Stomach smooth muscle (tissue), 2 donors: ENCODE measurements around the gene PGS1.

Experiments used
- H3K27ac ChIP-seq: one replicate; pipeline ENCODE4 v1.7.0; 2013; ENCODE audit warnings: mild to moderate bottlenecking, low read length, inconsistent platforms
- H3K27me3 ChIP-seq, 2 donors: one replicate each; pipeline ENCODE4 v1.7.0; 2013; ENCODE audit warnings: low read length in 2 of 2; ENCODE audit not compliant: insufficient read depth in 2 of 2, control insufficient read depth in 1 of 2
- H3K36me3 ChIP-seq, 2 donors: one replicate each; pipeline ENCODE4 v1.7.0; 2013; ENCODE audit warnings: low read length in 2 of 2; ENCODE audit not compliant: control insufficient read depth in 2 of 2, insufficient read depth in 2 of 2
- H3K4me1 ChIP-seq: one replicate; pipeline ENCODE4 v1.7.0; 2013; ENCODE audit warnings: low read length; ENCODE audit not compliant: control insufficient read depth, insufficient read depth
- H3K4me3 ChIP-seq, 2 donors: one replicate each; pipeline ENCODE4 v1.7.0; 2013; ENCODE audit warnings: low read length in 2 of 2
- H3K9ac ChIP-seq, 2 donors: one replicate each; pipeline ENCODE4 v1.7.0; 2013; ENCODE audit warnings: low read length in 2 of 2, mild to moderate bottlenecking in 1 of 2
- H3K9me3 ChIP-seq, 2 donors: one replicate each; pipeline ENCODE4 v1.7.0; 2013; ENCODE audit warnings: low read length in 2 of 2; ENCODE audit not compliant: control insufficient read depth in 2 of 2
- donor health status: healthy.
- donor health status: Pancreatic carcinoma.

Gene PGS1

DNA sequence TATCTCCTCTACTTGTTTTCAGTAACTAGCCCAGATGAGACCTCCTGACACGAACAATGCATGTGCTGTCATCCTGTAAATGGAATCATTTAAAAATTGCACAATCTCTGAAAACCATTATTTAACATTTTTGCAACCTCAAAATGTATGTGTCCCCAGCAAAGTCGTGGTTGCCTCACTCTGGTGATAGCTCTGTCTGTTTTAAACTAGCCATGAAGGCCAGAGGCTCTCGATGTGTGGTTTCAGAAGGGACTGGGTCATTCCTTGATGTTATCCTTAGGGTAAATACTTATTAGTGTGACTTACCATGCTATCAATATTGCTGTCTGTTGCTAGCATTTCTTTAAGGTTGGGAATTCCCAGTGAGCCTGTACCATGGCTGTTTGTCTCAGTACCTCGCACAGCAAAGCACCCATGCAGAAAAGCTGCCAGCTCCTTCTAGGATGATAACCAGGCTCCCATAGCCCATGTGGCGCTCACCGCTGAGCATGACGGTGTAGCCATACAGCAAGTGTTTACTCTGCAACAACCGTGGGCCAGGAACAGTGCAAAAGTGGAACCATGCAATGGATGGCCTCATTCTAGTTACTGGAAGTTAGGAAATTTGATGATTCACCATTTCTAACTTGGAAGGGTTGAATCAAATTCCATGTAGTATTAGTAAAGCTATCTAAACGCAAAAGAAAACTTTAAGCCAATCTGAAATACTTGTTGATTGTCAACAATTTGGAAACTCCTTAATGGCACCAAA, 2.9 kb upstream of the PGS1 start:
- Histone ChIP-seq H3K9ac (peak overlapping the region in 1 of 2 donors; percentile 6), H3K4me3 (no peak overlapping the region), H3K4me1 (peaks cover 15% of the 10 kb centered on the region), H3K36me3 (no peaks in the 10 kb centered on the region), H3K27ac (peak overlapping the region; percentile 49), H3K27me3 (no peaks in the 10 kb centered on the region), H3K9me3 (no peaks in the 10 kb centered on the region)

DNA sequence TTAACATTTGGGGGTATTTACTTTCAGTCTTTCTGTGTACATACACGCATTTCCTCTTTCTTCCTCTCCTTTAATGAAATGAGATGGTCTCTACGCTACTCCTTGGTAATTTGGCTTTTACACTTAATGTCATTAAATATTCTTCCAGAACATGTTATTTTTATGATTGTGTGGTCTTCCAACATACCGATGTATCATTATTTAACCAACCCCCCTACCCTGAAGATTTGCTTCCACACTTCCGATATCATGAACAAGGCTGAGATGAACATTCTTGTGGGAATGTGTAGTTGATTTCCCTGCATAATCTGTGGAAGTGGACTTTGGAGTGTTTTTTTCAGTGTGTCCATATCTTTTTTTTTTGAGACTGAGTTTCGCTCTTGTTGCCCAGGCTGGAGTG, 2.3 kb upstream of the PGS1 start:
- Histone ChIP-seq H3K9ac (no peak overlapping the region), H3K27ac (peak overlapping the region; percentile 49), H3K27me3 (no peaks in the 10 kb centered on the region), H3K9me3 (no peaks in the 10 kb centered on the region), H3K4me1 (peaks cover 15% of the 10 kb centered on the region), H3K36me3 (no peaks in the 10 kb centered on the region), H3K4me3 (no peak overlapping the region)

DNA sequence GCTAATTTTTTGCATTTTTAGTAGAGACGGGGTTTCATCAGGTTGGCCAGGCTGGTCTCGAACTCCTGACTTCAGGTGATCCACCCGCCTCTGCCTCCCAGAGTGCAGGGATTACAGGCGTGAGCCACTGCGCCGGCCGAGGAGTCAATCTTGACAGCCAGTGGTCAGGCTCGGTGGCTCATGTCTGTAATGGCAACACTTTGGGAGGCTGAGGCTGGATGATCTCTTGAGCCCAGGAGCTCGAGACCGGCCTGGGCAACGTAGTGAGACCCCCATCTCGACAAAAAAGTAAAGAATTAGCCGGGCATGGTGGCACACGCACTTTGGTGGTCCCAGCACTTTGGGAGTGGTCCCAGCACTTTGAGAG, 608 bp upstream of the PGS1 start:
- no peaks in the 10 kb centered on the region for H3K9me3 ChIP-seq
- H3K27me3 ChIP-seq, result no peaks in the 10 kb centered on the region
- peak overlapping the region; percentile 92 to 93 for H3K4me3 ChIP-seq
- peaks cover 21% of the 10 kb centered on the region for H3K4me1 ChIP-seq
- peak overlapping the region; percentile 72 to 82 for H3K9ac ChIP-seq
- H3K36me3 ChIP-seq, result no peaks in the 10 kb centered on the region
- peak overlapping the region; percentile 76 for H3K27ac ChIP-seq

DNA sequence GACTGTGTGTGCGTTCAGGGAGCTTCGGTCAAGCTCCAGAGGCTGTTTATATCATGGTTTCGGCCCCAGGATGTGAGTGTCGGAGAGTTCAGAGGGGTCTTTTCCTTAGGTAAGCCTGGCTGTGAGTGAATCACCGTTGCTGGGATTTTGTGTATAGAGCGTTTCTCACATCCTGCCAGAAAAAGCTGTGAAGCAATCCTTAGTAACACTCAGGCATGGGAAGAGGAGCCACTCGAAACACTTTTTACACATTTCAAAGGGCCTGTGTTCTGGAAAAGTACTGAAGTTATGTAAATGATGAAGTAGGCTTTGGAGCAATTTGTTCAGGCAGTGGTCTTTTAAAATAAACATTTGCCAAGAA, 662 bp downstream of the PGS1 start:
- no peaks in the 10 kb centered on the region for H3K36me3 ChIP-seq
- peak overlapping the region; percentile 76 for H3K27ac ChIP-seq
- H3K4me3 ChIP-seq, result peak overlapping the region; percentile 92 to 93
- peaks cover 21% of the 10 kb centered on the region for H3K4me1 ChIP-seq
- H3K9me3 ChIP-seq, result no peaks in the 10 kb centered on the region
- H3K27me3 ChIP-seq, result no peaks in the 10 kb centered on the region
- H3K9ac ChIP-seq, result peak overlapping the region; percentile 82

DNA sequence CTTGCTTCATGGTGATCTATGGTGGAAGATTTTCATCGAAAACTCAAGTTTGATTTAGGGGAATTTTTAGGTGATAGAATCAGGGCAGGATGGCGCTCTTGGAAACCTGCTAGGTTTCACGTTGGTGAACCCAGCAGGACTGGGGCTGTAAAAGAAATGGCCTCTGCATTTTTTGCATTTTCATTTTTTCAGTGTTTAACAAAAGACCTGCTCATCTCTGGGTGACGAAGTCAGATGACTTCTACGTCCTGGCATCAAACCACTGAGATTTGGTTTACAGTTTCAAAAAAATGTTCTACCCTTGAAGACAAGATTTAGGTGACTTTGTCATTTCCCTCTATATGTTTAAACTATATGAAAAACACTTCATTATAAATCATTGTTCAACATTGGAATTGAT, 1.9 kb downstream of the PGS1 start:
- Histone ChIP-seq H3K9me3 (no peaks in the 10 kb centered on the region), H3K36me3 (no peaks in the 10 kb centered on the region), H3K27ac (no peak overlapping the region), H3K4me3 (no peak overlapping the region), H3K4me1 (peaks cover 22% of the 10 kb centered on the region), H3K27me3 (no peaks in the 10 kb centered on the region), H3K9ac (no peak overlapping the region)

DNA sequence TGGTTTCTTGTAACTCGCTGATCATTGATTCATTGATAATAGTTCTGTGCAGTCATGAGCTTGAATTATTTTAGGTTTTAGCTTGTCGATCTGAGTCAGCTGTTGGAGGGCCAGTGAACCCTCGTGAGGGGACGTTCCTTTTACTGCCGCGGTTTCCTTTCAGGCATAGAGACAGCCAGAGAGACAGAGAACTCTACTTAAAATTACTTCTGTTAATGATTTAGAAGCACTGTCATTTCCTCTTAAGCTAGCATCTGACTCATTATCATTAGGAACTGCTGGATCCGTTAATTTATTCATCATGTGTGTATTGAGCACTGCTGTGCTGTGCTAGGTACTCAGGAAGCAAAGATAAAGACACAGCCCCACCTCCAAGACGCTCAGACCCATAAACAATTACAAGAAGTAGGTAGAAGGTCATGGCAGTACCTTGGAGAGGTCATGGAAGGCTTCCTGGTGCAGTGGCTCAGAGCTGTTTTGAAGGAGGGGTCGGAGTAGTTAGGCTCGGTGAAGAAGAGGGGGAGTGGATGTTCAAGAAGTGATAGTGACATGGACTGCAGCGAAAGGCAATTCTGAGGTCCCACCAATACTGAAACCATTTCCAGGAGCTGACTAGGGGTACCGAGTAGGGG, 3.3 kb downstream of the PGS1 start:
- Histone ChIP-seq H3K36me3 (no peaks in the 10 kb centered on the region), H3K4me3 (no peak overlapping the region)

DNA sequence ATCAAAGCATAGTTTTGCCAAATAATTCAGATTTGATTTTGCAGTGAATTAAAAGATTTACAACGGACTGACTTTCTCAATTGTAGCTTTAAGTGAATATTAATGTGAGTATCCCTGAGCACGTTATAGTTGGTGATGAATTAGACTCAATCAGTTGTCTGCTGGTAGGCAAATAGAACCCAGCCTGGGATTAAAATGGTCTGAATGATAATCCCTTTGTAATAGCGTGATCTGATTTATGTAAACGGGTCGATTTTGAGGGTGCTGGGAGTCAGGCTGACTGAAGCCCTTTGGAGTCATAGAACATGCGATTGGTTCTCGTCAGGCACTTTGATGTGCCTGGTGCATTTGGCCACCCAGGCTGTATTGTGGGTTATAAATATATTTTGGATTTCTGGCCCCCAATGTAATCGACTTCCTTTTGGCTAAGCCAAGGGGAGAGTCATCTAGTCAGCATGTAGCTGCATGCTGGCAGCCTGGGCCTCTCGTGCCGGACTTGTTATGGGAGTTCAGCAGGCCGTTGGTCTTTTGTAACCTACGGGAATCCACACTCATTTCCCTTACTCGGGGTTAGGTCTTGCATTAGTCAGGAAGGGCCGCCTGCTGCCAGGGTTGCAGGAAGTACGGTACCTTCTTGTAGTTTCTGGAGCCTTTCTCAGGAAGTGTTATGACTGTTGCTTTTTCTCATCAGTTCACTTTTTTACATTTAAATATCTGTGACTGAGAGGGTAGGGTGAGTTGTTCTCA, 5.4 kb downstream of the PGS1 start:
- Histone ChIP-seq H3K36me3 (no peaks in the 10 kb centered on the region), H3K4me3 (no peak overlapping the region), H3K27ac (peak overlapping the region; percentile 60), H3K9ac (no peak overlapping the region), H3K4me1 (peaks cover 28% of the 10 kb centered on the region), H3K9me3 (no peaks in the 10 kb centered on the region), H3K27me3 (no peaks in the 10 kb centered on the region)

More for the DNA sequence above, 3.3 kb downstream of the PGS1 start:
- H3K9ac ChIP-seq, result no peak overlapping the region
- H3K27ac ChIP-seq, result no peak overlapping the region
- H3K4me1 ChIP-seq, result peaks cover 22% of the 10 kb centered on the region
- H3K9me3 ChIP-seq, result no peaks in the 10 kb centered on the region
- no peaks in the 10 kb centered on the region for H3K27me3 ChIP-seq

DNA sequence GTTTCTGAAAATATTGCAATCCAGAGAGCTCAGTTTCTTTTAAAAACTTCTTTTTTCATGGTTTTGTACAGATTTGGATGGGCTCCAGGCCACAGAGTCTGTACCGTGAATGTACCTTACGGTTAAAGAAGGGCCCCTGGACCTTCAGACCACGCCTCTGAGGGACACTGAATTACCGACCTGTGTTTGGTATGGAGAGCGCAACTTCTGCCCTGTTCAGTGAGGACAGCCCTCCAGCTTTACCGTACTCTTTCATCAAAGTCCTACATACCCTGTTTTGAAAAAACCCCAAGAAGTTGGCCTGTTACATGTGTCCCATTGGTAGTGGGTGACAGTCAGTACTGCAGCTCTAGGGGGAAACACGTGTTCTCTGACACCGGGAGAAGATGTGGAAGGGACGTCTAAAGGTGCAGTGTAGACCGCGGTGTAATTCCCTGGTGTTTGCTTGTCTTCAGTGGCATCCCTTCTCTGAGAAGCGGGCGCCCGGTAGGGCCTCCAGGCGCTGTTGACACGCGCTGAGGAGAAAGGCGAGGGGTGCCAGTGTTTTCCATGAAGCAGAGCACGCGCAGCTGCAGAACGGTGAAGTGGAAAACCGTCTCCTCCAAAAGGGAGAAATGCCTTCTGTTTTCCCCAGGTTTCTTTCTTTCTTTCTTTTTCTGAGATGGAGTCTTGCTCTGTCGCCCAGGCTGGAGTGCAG, 6.2 kb downstream of the PGS1 start:
- Histone ChIP-seq H3K4me1 (peaks cover 23% of the 10 kb centered on the region), H3K36me3 (no peaks in the 10 kb centered on the region), H3K9me3 (no peaks in the 10 kb centered on the region), H3K4me3 (no peak overlapping the region), H3K9ac (no peak overlapping the region), H3K27ac (peak overlapping the region; percentile 60), H3K27me3 (no peaks in the 10 kb centered on the region)

DNA sequence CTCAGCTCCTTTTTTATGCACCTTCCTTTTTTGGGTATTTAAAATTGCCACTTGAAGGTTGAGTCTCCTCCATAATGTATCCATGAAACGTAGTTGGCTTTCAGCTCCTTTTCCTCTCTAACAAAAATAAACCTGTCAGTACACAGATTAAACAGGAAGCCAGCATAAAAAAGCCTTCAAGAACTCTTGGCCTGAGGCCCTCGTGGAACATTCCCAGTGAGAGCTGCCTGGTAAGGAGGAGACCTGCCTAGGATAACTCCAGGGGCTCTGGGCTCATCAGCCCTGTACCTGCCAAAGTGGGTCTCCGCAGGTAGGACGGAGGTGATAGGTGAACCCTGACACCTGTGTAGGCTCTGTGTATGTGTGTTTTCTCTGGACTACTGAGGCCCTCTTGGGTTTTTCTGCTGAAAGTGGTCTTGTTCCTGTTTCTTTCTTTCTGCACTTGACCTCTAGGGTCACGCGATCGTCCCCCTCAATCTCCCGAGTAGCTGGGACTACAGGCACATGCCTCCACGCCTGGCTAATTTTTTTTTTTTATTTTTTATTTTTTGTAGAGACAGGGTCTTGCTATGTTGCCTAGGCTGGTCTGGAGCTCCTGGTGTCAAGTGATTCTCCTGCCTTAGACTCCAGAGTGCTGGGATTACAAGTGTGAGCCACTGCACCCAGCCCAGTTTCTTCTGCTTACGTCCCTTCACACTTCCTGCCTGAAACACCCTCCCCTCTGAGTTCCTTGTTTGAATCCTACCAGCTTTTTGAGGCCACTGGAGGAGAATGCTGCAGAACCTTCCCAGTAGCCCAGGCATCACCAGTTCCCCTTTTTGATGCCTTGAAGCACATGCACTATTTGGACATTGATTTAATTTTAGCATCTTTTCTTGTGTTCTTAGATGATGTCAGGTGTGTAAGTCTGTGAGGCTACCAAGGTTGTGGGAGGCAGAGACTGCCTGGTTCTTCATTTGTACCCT, 9.8 kb downstream of the PGS1 start:
- no peak overlapping the region for H3K9ac ChIP-seq
- H3K4me3 ChIP-seq, result peak overlapping the region in 1 of 2 donors; percentile 15
- no peaks in the 10 kb centered on the region for H3K27me3 ChIP-seq
- no peaks in the 10 kb centered on the region for H3K9me3 ChIP-seq
- H3K36me3 ChIP-seq, result peaks cover 0 to under 1% of the 10 kb centered on the region in 2 donors
- H3K27ac ChIP-seq, result peak overlapping the region; percentile 58
- peaks cover 19% of the 10 kb centered on the region for H3K4me1 ChIP-seq
